Endothelial cell (in vitro differentiated cells): ENCODE results near the gene DMD. TPM values are rescaled to one million over a fixed set of nuclear protein-coding genes. Genes with fewer than 3 reads are reported as not detected.

Experiments used
- DNase-seq: peaks from one replicate; pipeline ENCODE4 v3.0.0; 2021; ENCODE audit warnings: low spot score
- H3K27ac Mint-ChIP-seq: one replicate; pipeline ENCODE4 v1.8.0; 2021; ENCODE audit warnings: mixed read lengths, inconsistent platforms; ENCODE audit not compliant: unreplicated experiment
- H3K27me3 Mint-ChIP-seq: one replicate; pipeline ENCODE4 v1.8.0; 2021; ENCODE audit warnings: mild to moderate bottlenecking, moderate library complexity, mixed read lengths, inconsistent platforms; ENCODE audit not compliant: unreplicated experiment
- H3K36me3 Mint-ChIP-seq: one replicate; pipeline ENCODE4 v1.8.0; 2021; ENCODE audit warnings: mild to moderate bottlenecking, low read depth, mixed read lengths, inconsistent platforms; ENCODE audit not compliant: unreplicated experiment
- H3K4me1 Mint-ChIP-seq: one replicate; pipeline ENCODE4 v1.8.0; 2021; ENCODE audit warnings: mild to moderate bottlenecking, mixed read lengths, inconsistent platforms; ENCODE audit not compliant: unreplicated experiment
- H3K4me3 Mint-ChIP-seq: one replicate; pipeline ENCODE4 v1.8.0; 2021; ENCODE audit warnings: mild to moderate bottlenecking, mixed read lengths, inconsistent platforms; ENCODE audit not compliant: unreplicated experiment
- H3K9me3 Mint-ChIP-seq: one replicate; pipeline ENCODE4 v1.8.0; 2021; ENCODE audit warnings: mixed read lengths, inconsistent platforms; ENCODE audit not compliant: unreplicated experiment
- total RNA-seq: library from RNA; stranded (reverse); fragmentation: NEBNext Ultra II Directional; extraction: Animal tissue kit (Norgen Biotek cat#: 25700); gene quantifications from one replicate; pipeline ENCODE4 v1.2.1, GENCODE V29; 2021; ENCODE audit not compliant: unreplicated experiment
- TF ChIP-seq, protein P1 (sequence below): fragments of 200-600 bp; sonication (generic); IDR thresholded peaks from one replicate; pipeline ENCODE4 v1.5.0; 2021; ENCODE audit warnings: antibody characterized with exemption; ENCODE audit not compliant: unreplicated experiment

DMD gene
- total RNA-seq, 1 donor from 2014 or later: 5.5 TPM

DNA sequence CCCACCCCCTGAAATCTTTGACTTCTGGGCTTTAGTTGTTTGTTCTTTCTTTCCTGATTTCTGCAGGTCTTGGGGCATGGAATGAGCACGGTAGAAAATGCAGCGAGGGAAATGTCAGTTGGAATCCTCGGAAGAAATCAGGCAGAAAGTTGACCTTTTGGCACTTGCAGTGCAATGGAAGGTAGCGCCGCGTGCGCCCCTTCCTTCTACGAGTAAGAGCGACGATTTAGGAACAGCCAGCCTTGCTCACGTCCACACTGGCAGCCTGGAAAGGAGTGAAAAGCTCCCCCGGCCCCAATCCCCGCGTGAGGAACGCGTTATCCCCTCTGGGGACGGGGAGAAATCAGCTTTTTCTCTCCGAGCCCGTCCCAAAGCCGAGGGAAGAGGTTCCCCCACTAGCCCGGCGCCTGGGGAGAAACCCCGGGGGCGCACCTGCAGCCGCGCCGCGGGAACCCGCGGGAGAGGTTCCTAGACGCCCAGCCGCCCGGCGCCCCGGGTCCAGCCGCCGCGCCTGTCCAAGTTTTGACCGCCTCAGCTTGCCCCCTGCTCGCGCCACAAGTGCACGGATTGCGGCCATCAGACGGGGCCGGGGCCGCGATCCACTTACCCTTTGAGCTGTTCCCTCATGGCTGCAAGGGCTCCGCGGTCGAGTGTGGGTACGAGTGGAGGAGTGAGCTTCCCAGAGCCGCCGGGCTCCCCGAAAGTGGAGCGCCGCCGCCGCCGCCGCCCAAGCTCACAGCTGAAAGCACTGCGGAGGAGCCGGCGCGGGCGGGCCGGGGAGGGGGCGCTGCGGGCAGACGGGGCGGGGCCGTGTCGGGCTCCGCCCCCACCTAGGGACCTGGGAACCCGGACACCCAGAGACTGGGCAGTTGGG, 1944.9 kb downstream of the DMD start:
- Mint-ChIP-seq H3K9me3 (no peaks in the 10 kb centered on the region), H3K4me1 (no peaks in the 10 kb centered on the region), H3K4me3 (peak overlapping the region; percentile 88), H3K36me3 (no peaks in the 10 kb centered on the region), H3K27ac (no peak overlapping the region), H3K27me3 (no peaks in the 10 kb centered on the region)
- DNase-seq: peak; percentile 35
- TF ChIP-seq, protein P1, sequence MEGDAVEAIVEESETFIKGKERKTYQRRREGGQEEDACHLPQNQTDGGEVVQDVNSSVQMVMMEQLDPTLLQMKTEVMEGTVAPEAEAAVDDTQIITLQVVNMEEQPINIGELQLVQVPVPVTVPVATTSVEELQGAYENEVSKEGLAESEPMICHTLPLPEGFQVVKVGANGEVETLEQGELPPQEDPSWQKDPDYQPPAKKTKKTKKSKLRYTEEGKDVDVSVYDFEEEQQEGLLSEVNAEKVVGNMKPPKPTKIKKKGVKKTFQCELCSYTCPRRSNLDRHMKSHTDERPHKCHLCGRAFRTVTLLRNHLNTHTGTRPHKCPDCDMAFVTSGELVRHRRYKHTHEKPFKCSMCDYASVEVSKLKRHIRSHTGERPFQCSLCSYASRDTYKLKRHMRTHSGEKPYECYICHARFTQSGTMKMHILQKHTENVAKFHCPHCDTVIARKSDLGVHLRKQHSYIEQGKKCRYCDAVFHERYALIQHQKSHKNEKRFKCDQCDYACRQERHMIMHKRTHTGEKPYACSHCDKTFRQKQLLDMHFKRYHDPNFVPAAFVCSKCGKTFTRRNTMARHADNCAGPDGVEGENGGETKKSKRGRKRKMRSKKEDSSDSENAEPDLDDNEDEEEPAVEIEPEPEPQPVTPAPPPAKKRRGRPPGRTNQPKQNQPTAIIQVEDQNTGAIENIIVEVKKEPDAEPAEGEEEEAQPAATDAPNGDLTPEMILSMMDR: no peak

GRCh38 chrX:31265383-31265782, 1946.0 kb downstream of the DMD start:
- Mint-ChIP-seq H3K27me3 (no peaks in the 10 kb centered on the region), H3K4me1 (no peaks in the 10 kb centered on the region), H3K9me3 (no peaks in the 10 kb centered on the region), H3K36me3 (no peaks in the 10 kb centered on the region), H3K4me3 (no peak overlapping the region), H3K27ac (no peak overlapping the region)
- no peak for DNase-seq
- TF ChIP-seq, protein P1: no peak

DNA sequence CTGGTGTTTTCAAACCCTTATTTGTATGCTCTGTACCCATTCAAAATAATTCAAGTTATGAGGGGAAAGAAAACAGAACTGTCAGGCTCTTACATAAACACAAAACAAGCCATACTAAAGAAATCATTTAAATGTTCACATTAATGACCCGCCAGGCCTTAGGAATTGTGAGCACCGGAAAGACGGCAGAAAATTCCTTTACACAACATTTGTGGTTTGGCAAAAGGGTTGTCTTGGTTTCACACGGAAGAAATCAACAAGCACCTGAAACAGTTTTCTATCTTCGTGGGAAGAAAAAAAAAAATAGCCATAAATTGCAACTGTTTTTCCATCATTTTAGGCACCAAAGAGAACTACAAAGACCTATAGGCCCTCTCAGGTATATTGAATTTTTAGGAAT, 1951.0 kb downstream of the DMD start:
- Mint-ChIP-seq H3K9me3 (no peaks in the 10 kb centered on the region), H3K4me3 (no peak overlapping the region)
- DNase-seq: no peak

DNA sequence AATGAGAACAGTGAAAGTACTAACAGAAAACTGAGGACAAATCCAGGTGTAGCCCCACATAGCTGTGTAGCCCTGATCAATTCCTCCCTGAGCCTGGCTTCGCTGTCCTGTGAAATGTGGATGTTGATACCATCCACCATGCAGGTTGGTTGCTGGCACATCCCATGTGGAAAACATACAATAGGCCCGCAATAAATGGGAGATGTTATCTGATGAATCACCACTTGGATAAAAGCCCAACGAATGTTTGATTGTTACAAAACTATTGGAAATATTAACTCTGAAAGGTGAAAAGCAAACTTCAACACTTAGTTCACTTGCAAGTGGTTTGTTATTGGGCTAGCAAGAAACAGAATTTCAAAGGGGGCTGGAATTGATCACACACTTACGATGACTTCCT, 1953.2 kb downstream of the DMD start:
- H3K27ac Mint-ChIP-seq: no peak overlapping the region
- no peaks in the 10 kb centered on the region for H3K36me3 Mint-ChIP-seq
- H3K4me3 Mint-ChIP-seq: no peak overlapping the region
- no peaks in the 10 kb centered on the region for H3K27me3 Mint-ChIP-seq
- no peaks in the 10 kb centered on the region for H3K9me3 Mint-ChIP-seq
- no peak for DNase-seq
- TF ChIP-seq, protein P1: no peak
- no peaks in the 10 kb centered on the region for H3K4me1 Mint-ChIP-seq

More for the DNA sequence above, 1951.0 kb downstream of the DMD start:
- TF ChIP-seq, protein P1: no peak
- Mint-ChIP-seq H3K4me1 (no peaks in the 10 kb centered on the region), H3K36me3 (no peaks in the 10 kb centered on the region), H3K27ac (no peak overlapping the region), H3K27me3 (no peaks in the 10 kb centered on the region)

DNA sequence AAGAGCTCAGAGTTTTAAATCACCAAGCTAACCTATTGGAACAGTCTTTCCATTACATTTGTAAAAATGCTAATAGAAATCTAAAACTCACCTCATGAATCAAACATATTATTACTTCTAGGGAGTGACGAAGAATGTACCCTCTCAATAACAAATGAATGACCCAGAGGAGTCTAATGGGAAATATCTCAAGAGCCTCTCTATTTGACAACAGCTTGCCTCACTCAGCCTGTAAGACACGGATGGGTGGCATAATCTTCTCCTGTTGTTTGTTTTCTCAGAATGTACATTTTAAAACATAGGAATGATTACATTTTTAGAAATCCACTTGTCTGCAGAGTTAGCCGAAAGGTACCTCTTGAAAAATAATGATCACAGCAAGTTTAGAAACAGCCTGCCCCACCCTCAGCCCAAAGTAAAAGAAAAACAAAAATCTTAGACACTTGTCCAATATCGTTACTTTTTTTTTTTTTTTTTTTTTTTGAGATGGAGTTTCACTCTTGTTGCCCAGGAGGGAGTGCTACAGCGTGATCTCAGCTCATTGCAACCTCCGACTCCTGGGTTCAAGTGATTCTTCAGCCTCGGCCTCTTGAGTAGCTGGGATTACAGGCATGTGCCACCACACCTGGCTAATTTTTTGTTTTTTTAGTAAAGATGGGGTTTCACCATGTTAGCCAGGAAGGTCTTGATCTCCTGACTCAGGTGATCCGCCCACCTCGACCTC, 1955.9 kb downstream of the DMD start:
- no peaks in the 10 kb centered on the region for H3K27me3 Mint-ChIP-seq
- no peak overlapping the region for H3K4me3 Mint-ChIP-seq

More for the DNA sequence above, 1955.9 kb downstream of the DMD start:
- no peaks in the 10 kb centered on the region for H3K36me3 Mint-ChIP-seq
- DNase-seq: no peak
- TF ChIP-seq, protein P1: no peak
- no peaks in the 10 kb centered on the region for H3K9me3 Mint-ChIP-seq
- H3K4me1 Mint-ChIP-seq: peaks cover under 1% of the 10 kb centered on the region
- H3K27ac Mint-ChIP-seq: no peak overlapping the region
